SIG-M5 treated with dmso at 0.1 percent for 504 hours (cell line): ENCODE results near the gene GFAP.

Experiments
- DNase-seq: peaks from one replicate; lab custom pipeline; 2025; ENCODE audit not compliant: unreplicated experiment; lab: John Stamatoyannopoulos, UW

Gene GFAP

DNA sequence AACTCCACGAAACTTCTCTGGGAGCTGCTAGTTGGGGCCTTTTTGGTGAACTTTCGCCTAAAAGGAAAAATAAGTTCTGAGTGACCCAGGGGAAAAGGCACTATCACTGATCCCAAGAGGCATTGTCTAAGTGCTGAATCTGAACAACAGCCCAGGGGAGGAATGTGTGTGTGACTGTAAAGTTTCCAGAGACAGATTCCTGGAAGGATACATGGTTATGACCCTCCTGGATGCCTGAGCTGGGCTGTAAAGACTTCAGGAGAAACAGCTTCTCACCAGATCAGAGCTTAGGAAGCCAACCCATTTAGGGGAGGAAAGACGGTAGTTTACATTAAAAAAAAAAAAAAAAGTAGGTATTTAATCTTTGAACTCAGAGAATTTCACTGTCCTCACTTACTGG is 47.5 kb downstream of the GFAP start:
- no peak for DNase-seq

DNA sequence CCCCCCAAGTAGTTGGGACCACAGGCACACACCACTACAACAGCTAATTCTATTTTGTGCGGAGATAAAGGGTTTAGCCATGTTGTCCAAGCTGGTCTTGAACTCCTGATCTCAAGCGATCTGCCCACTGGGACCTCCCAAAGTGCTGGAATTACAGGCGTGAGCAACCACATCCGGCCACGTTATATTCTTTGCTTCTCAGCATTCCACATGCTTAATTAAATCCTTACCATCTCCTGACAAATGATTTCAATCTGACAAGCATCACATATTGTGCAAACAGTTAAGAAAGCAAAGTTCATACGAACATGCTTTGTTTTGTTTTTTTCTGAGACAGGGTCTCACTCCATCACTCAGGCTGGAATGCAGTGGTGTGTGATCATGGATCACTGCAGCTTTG is 49.4 kb downstream of the GFAP start:
- no peak for DNase-seq

DNA sequence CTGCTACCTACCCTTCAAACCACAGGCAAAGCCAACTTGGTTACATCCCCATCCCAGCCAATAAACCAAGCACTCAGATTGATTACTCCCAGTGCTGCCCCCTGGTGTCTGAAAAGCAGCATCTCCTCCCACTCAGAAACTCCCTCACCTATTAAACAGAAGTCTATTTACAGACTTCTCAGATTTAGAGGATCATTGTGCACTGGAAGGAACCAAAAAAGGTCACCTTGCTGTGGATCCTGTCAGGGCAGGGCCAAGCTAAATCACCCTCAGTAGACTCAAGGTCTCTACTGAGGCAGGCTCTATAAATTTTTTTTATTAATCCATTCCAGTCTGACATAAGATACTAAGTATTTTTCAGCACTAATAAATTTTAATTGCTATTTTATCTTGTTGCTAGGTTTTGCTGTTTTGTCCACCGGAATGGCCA is 50.1 kb downstream of the GFAP start:
- DNase-seq: peak; percentile 71

DNA sequence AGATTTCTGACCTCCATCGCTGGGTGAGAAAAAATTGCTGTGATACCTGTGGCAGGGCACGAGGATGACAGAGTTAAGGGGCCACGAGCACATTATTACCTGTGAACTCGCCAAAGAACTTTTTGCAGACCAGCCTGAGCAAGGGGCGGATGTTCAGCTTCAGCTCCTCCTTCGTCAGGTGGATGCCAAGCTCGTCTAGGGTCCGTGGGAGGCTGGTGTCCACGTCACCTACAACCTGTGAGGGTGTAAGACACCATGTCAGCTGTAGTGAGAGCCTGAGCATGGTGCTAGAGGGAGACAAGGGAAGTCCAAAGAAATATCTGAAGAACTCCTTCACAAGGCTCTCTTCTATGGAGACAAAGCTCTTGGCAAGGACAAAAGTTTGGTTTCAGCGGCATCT is 50.5 kb downstream of the GFAP start:
- no peak for DNase-seq

DNA sequence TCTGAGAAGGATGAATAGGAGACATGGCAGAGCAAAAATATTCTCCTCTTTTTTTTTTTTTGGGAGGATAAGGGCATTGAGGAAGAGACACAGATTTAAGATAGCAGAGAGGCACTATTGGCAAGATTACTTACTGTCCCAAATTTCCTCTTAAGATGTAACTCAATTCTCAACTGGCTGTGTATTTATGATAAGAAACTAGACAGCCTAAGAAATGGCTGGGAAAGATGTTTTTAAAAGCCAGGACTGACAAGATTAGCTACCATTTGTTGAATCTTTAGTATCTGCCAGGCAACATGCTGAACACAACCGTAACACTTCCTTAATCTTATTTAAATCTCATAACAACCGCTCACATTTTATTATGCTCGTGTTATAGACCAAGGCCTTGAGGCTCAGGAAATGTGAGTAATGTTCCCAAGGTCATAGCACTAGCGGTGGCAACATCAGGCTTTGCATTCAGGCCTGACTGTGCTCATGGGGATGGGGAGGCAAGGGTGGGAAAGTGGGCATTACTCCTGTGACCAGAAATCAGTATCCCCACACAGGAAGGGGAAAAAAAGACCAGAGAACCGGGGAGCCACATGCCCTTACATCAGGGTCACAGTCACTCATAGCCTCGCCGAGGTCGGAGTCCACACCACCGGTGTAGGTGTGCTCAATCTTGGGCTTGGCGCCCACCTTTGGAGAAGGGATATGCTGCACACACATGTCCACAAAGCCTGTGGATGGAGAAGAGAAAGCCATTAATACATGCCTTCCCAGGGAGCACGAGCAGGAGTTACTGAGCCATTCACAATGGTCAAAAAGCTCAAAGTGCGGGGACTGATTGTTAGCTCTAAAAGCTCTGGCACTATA is 52.0 kb downstream of the GFAP start:
- DNase-seq: no peak

DNA sequence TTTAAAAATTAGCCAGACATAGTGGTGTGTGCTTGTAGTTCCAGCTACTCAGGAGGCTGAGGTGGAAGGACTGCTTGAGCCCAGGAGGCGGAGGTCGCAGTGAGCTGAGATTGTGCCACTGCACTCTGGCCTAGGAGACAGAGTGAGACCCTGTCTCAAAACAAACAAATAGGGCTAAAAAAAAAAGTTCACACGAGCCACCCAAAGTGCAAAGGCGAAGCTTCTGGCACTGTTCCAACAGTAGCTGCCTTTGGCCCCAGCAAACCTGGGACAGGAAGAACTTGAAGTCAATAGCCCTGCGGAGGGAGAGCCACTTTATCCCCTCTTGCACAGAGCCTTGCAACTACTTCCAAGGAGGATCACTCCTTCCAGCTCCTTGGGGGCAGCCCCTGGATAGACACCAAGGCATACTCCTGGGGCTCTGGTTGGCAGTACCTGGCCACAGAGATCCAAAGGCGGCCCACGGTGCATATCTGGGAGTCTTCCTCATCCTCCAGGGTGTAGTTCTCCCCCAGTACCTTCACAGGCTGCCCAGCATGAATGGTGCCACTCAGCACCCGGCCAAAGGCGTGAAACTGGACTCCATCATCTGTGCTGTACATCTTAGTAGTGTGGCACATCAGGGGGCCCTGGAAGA is 52.9 kb downstream of the GFAP start:
- DNase-seq: no peak

- DNase-seq: no peak
These were observed 55.6 kb downstream of the GFAP start for GRCh38 chr17:44859701-44860100.

DNA sequence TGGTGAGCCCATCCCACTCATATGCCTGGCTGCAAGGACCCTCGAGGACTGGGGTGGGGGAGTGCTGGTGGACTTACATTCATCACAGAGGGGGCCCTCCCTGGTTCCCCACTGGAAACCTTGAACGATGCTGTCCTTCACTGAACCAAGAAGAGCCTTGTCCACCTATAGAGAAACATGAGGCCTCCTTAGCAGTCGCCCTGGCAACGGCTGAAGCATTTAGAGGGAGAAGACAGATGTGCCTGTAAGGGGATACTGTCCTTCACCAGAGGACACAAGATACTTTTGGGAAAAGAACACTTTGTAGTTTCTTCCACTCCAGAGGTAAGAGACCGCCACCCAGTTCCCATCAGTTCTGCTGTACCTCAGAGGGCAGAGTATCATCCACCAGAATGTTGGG is 61.1 kb downstream of the GFAP start:
- DNase-seq: no peak
